ENCODE data around the gene PLA2G2F. TPM values are rescaled to one million over a fixed set of nuclear protein-coding genes. Genes with fewer than 3 reads are reported as not detected.

Gene PLA2G2F
- not detected in 2 replicates for total RNA-seq (2014; rRNA removed; shearing (Covaris generic))
- not detected in 2 replicates for polyA plus RNA-seq (2014; cell fraction: nucleus; rRNA removed)

GRCh38 chr1:20138961-20139550 lies at the start of gene PLA2G2F:
Gene PLA2G2F (plus strand): TSS chr1:20139323. CDS start chr1:20139428, 105 bp downstream.
- DNase-seq (ENCODE audit: extremely low read depth, low read depth): no peak

GRCh38 chr1:20089328-20090077 lies 49.6 kb upstream of the PLA2G2F start:
- no peak for DNase-seq (ENCODE audit: extremely low read depth, low read depth)

GRCh38 chr1:20090119-20090518 lies 49.0 kb upstream of the PLA2G2F start:
- no peak for DNase-seq (ENCODE audit: extremely low read depth, low read depth)

- no peak for DNase-seq (ENCODE audit: extremely low read depth, low read depth)
Observed at GRCh38 chr1:20090641-20091040, 48.5 kb upstream of the PLA2G2F start.

GRCh38 chr1:20093303-20093702 lies 45.8 kb upstream of the PLA2G2F start:
- no peak for DNase-seq (ENCODE audit: extremely low read depth, low read depth)

- DNase-seq (ENCODE audit: extremely low read depth, low read depth): no peak
Observed at GRCh38 chr1:20093940-20094391, 45.2 kb upstream of the PLA2G2F start.

GRCh38 chr1:20095564-20096434 lies 43.3 kb upstream of the PLA2G2F start:
- DNase-seq (ENCODE audit: extremely low read depth, low read depth): no peak

GRCh38 chr1:20096840-20097447 lies 42.2 kb upstream of the PLA2G2F start:
- DNase-seq (ENCODE audit: extremely low read depth, low read depth): no peak

GRCh38 chr1:20099533-20099932 lies 39.6 kb upstream of the PLA2G2F start:
- no peak for DNase-seq (ENCODE audit: extremely low read depth, low read depth)

GRCh38 chr1:20100632-20101355 lies 38.3 kb upstream of the PLA2G2F start:
- DNase-seq (ENCODE audit: extremely low read depth, low read depth): peak; percentile 18

GRCh38 chr1:20102875-20103274 lies 36.2 kb upstream of the PLA2G2F start:
- no peak for DNase-seq (ENCODE audit: extremely low read depth, low read depth)

GRCh38 chr1:20105856-20106255 lies 33.3 kb upstream of the PLA2G2F start:
- DNase-seq (ENCODE audit: extremely low read depth, low read depth): no peak

- DNase-seq (ENCODE audit: extremely low read depth, low read depth): no peak
Observed at GRCh38 chr1:20107351-20107750, 31.8 kb upstream of the PLA2G2F start.

GRCh38 chr1:20107796-20108195 lies 31.3 kb upstream of the PLA2G2F start:
- DNase-seq (ENCODE audit: extremely low read depth, low read depth): no peak

GRCh38 chr1:20108366-20109123 lies 30.6 kb upstream of the PLA2G2F start:
- no peak for DNase-seq (ENCODE audit: extremely low read depth, low read depth)

- no peak for DNase-seq (ENCODE audit: extremely low read depth, low read depth)
Observed at GRCh38 chr1:20109223-20109856, 29.8 kb upstream of the PLA2G2F start.

GRCh38 chr1:20110679-20111078 lies 28.4 kb upstream of the PLA2G2F start:
- DNase-seq (ENCODE audit: extremely low read depth, low read depth): no peak

- no peak for DNase-seq (ENCODE audit: extremely low read depth, low read depth)
Observed at GRCh38 chr1:20111452-20111851, 27.7 kb upstream of the PLA2G2F start.

Data from NCI-H460 (cell line).